Hematopoietic multipotent progenitor cell treated with erythropoietin and hydrocortisone succinate and interleukin-3 and kit ligand, for 17 days (in vitro differentiated cells): Measurements from ENCODE around the gene DTHD1.

Source experiments
- DNase-seq: peaks from one replicate; pipeline ENCODE4 v3.0.0-alpha.2; 2015; ENCODE audit warnings: low spot score

The DTHD1 gene

DNA sequence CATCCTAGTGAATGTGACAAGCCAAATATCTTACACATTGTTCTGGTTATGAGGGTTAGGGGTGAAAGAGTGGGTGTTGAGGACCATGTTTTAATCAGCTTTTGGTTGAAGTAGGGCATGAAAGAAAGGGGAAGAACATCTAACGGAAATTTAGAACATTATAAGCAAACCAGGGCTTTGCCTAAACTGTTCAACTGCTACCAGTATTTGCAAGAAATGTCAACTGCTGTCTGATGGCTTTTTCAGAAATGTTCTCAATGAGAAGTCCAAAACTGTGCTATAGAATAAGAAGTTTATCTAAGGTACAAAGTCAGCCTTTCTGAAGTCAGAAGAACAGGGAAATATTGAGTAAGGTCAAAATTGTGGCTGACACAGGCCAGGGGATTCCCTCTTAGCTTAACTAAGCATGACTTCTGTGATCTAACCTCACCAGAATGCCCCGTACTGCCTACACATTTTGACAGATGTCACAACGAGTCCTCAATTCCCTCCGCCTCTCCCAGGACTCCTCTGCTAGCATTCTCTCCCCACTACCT lies 67.1 kb downstream of the DTHD1 start:
- DNase-seq, result no peak

DNA sequence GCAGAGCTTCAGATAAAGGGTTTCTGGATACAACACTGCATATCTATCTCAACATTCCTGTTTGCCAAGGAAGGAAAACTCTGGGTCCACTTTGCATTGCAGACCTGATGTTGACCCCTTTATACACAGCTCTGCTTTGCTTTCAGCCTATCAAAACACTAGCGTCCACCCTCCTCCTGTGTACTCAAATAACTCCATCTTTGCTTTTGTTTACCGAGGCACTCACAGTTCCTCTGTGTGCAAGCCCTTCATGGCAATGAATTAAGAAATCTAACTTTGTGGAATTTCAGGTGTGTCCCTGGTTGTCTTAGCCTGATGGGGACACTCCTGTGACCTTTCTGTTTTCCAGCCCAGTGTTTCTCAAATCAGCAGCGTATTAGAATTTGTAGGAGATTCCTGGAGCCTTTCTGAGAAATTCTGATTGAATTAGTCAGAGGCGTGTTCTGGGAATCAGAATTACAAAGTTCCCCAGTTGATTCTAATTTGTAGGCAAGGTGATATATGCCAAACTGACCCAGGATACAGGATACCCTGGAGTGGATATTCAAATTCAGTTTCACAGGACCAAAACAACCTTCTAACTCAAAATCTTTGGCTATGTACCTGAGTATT lies 68.6 kb downstream of the DTHD1 start:
- DNase-seq, result no peak

DNA sequence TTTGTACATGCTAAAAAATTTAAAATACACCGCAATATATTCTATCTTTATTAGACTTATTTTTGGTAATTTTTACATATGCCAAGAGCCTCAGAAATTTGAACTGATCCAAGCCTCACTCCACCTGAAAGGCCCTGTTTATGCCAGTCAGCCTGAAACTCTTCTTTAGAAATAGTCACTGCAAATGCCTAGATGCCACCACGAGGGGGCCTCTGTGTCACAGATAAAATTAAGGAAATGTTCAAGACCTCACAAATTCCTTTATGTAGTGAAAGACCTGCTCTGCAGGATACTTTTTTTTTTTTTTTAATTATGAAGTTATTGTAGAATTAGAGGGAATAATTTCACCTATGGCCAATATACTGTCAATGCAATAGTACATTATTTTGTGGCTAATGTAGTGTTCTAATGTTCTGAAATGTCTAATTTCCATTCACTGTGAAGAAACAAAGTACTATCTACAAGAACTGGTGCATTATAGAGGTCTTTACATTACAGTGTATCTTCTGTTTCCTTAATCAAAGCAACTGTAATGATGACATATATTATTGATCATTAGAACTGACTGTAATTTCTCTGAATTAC lies 69.8 kb downstream of the DTHD1 start:
- no peak for DNase-seq

DNA sequence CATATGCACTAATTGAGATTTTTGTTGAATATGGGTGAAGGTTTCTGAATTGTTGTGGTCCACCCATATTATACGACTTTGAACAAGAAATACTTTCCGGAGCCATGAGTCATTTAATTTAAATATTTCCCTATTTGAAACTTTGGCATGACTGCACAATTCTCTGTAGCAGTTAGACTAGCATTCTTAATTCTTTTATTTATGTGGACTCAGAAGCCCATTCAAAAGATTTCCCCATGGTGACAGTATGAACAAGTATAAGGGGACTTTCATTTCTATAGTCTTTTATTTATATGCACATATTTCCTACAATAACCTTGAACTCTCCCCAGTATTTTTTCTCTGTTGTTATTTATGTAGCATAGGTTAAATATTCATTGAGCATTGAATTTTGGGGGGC lies 72.6 kb downstream of the DTHD1 start:
- no peak for DNase-seq

DNA sequence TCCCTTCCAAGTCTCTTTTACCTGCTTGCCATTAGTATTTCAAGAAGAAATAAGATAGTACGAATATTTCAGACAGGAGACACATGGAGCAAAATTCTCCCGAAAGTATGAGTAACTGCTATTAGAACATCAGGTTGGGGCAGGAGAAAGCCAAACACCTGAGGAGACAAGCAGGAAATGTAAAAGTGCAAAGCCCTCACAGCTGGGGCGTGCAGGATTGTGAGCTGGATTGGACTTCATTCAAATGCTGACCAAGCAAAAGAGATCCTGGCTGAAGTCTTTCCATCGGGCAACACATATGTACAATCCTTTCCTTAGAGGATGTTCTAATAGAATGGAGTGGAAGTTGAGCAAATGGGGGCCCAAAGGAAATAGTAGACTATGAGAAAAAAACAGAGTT lies 76.8 kb downstream of the DTHD1 start:
- DNase-seq, result no peak

DNA sequence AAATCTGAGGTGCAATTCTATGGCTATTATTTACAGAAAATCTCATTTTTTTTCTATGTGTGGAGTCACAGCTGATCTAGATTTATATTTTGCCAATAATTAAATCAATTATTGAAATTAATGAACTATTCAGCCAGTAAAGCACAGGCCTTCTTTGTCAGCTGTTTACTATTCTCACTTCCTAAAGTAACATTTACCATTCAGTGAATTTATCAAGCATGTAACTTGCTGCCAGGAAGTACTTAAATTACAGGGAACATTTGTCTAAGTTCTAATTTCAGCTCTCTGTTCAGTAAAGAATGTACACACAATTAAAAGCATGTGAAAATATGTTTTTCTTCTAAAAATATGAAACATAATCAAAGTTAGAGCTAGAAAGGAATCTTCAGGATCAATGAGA lies 79.3 kb downstream of the DTHD1 start:
- no peak for DNase-seq

DNA sequence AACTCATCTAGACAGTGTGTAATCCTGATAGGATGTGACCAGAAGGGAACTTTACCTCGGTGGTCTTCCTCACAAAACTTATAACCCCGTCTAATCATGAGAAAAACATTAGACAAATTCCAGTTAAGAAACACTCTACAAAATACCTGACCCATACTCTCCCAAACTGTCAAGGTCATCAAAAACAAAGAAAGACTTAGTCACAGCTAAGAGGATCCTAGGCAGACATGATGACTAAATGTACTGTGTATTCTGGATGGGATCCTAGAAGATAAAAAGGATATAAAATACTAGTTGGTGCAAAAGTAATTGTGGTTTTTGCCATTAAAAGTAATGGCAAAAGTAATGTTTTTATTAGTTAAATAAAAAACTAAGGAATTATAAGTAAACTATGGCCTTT lies 81.6 kb downstream of the DTHD1 start:
- no peak for DNase-seq

DNA sequence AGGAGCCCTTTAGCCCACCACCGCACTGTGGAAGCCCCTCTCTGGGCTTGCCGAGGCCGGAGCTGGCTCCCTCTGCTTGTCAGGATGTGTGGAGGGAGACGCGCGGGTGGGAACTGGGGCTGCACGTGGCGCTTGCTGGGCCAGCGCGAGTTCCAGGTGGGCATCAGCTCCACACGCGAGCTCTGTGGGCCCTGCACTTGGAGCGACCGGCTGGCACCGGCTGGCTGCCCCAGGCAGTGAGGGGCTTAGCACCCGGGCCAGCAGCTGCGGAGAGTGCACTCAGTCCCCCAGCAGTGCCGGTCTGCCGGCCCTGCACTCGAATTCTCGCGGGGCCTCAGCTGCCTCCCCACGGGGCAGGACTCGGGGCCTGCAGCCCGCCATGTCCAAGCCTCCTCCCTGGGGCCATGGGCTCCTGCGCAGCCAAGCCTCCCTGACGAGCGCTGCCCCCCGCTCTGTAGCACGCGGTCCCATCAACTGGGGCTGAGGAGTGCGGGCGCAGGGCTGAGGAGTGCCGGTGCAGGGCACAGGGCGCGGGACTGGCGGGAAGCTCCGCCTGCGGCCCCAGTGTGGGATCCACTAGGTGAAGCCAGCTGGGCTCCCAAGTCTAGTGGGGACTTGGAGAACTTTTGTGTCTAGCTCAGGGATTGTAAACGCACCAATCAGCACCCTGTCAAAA lies 93.6 kb downstream of the DTHD1 start:
- DNase-seq, result no peak

DNA sequence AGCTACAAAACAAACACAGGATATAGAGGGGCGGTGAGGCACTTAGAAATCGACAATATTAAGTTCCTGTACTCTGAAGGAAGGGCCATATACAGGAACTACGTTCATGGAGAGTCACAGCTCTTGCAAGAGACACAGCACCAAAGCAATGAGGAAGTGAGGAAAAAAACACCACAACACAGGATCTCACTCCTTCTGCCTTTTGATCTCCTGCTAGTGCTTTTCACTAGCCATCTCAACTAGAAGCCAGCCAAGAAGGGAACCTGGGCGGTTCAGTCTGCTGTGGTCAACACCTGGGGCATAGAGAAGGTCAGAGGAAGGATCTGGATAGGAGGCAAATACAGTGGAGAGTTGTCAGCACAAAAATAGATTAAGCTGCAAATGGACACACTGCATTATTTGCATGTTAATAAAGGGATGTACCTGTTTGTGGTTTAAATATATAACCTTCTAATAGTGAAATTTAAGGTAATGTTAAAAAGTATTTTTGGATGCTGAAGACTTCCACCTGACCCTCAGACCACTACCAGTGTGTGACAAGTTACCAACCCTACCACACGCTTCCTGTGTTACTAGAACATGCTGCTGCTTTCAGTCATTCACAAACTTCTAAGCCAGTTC lies 104.6 kb downstream of the DTHD1 start:
- no peak for DNase-seq

DNA sequence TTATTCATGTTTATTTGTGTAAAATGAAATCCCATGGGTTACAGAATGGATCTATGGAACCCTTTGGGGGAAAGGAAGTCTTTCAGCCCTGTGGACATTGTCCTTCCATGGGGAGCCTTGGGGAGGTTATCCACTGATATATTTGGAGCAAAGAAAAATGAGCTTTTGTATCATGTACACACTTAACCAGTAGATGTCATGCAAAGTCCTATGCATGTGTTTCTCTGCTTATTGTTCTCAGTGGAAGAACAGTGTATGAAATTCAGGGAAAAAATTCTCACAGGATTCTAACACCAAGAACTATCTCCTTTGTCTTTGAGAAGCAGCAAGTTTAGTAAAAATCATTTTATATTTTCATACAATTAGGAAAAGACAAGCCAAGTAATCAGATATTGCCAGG lies 105.3 kb downstream of the DTHD1 start:
- no peak for DNase-seq

DNA sequence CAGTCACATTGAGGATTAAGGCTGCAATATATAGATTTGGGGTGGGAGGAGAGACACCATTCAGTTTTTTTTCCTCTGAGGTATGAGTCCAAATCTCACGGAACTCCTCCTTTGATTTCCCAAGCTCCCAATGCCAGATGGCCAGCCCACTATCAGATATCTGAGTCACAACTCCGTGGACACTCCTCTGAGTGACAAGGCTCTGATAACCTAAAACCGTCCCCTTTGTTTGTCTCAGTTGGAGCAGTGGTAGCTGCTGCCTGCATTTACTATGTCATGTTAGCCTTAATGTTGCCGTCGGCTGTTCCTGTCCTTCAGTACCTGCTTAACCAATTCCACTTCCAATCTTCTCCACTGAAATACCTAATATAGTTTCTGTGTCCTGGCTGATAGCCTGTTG lies 107.3 kb downstream of the DTHD1 start:
- DNase-seq, result no peak

DNA sequence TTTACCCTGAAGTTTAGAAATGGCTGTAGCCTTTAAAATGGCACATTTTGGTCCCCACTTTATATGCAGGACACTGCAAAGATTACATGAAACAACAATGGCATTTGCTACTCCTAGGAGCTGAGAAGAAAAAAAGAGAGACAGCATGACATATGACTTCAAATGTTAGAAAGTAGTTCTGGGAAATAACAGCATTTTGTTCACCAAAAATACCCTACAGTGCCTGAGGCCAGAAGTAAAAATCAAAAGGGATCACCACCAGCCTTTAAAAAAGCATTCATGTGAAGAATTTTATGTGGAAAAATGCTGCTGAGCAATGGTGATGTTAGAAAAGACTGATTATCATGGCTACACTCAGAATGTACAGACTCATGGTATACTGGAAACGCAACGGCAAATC lies 110.0 kb downstream of the DTHD1 start:
- DNase-seq, result no peak

DNA sequence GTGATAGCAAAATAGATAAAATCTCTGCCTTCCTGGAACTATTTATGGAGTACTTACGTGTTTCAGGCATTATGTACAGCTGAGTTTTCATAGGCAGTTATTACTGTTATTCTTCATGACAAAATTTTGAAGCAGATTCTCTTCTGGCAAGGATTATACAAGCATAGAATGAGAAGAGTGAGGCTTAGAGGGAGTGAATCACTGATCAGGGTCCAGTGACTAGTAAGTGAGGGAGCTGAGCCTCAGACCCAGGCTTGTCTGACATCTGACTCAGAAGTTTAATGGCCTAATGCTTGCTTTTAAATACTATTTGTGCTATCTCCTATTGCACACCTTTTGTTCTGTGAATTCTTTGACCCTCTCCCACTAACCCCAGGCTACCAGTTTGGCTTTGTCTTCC lies 110.6 kb downstream of the DTHD1 start:
- DNase-seq, result no peak

DNA sequence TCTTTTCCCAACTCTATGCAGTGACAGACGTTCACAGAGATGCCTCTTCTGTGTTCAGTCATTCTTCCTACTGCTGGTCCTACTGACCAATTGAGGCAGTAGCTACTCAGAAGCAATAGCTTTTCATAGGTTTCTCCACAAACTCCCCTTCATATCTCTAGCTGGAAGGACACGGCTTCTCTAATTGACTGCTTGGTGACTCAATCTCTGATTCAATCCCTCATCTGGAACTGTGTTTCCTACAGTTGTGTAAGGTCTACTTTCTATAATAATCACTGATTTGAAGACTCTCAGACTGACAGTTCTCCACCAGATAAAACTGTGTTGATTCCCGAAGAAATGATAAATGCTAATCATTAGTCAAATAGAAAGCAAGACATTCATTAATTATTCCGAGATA lies 111.5 kb downstream of the DTHD1 start:
- no peak for DNase-seq
